ENCODE data around the gene ACOT9.

ACOT9 gene, protein sequence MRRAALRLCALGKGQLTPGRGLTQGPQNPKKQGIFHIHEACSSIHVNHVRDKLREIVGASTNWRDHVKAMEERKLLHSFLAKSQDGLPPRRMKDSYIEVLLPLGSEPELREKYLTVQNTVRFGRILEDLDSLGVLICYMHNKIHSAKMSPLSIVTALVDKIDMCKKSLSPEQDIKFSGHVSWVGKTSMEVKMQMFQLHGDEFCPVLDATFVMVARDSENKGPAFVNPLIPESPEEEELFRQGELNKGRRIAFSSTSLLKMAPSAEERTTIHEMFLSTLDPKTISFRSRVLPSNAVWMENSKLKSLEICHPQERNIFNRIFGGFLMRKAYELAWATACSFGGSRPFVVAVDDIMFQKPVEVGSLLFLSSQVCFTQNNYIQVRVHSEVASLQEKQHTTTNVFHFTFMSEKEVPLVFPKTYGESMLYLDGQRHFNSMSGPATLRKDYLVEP

DNA sequence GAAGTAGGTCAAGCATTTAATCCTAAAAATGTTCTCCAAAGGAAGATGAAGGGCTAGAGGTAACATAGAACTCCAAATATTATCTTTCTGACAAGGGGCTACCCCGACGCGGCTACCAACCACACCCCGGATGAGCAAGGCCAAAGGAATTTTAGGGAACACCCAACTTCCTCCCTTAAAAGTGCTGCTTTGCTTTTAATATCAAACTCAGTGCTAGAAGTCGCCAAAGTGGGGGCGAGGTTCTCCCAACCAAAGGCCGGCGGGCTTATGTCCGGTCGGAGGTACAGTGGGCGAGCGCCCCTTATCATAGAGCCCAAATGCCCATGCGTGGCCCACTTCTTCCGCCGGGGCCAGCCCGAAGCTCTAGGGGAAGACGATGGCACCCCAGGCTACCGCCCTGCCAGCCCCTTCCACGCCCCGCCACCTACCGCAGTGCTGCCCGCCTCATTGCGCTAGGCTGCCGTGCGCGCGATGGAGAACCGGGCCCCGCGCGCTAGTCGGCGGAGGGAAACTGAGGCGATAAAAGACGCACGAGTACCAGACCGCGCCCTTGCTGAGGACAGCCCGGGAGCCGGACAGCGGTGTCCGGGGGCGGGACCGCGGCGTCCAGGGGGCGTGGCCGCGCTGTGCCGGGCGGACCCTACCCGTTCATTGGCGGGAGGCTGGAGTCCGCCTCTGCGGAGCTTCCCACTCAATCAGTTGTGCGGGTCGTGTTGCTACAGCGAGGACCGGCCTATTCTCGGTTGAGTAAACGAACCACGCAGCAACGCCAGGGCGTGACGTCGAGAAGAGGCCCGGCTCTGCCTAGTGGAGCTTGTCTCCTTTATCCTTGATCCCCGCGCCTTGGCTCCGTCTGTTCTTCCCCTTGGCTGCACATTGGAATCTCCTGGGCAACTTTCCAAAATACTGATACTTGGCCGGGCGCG, at the start of gene ACOT9:
ACOT9 (minus strand) TSS at position 580 of the 926 bp plus-strand sequence; CDS start at position 448, 132 bp downstream.
- H3K36me3 Mint-ChIP-seq (ENCODE audit: low read depth), result peaks cover 6% of the 10 kb centered on the region
- no peaks in the 10 kb centered on the region for H3K9me3 Mint-ChIP-seq
- H3K27me3 Mint-ChIP-seq, result peaks cover 18% of the 10 kb centered on the region
- DNase-seq, result peak; percentile 81
- H3K4me1 Mint-ChIP-seq (ENCODE audit: low read depth), result peaks cover 24% of the 10 kb centered on the region
- peak within 1 kb of the TSS; percentile 90 for H3K27ac Mint-ChIP-seq
- H3K4me3 Mint-ChIP-seq, result peak within 1 kb of the TSS; percentile 82

DNA sequence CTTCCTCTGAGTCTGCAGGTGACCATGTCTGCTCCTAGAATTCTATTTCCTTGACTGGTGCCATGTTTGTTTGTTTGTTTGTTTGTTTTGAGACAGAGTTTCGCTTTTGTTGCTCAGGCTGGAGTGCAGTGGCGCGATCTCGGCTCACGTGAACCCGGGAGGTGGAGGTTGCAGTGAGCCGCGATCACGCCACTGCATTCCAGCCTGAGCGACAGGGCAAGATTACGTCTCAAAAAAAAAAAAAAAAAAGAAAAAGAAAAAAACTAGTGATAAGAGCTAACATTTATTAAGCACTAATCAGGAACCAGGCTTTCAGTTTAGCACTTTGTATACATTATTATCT, 47.0 kb upstream of the ACOT9 start:
- no peak overlapping the region for H3K27ac Mint-ChIP-seq
- no peaks in the 10 kb centered on the region for H3K9me3 Mint-ChIP-seq
- H3K36me3 Mint-ChIP-seq (ENCODE audit: low read depth), result peaks cover 17% of the 10 kb centered on the region
- H3K4me3 Mint-ChIP-seq, result no peak overlapping the region
- H3K4me1 Mint-ChIP-seq (ENCODE audit: low read depth), result peaks cover 10% of the 10 kb centered on the region
- peaks cover 9% of the 10 kb centered on the region for H3K27me3 Mint-ChIP-seq
- DNase-seq, result no peak

DNA sequence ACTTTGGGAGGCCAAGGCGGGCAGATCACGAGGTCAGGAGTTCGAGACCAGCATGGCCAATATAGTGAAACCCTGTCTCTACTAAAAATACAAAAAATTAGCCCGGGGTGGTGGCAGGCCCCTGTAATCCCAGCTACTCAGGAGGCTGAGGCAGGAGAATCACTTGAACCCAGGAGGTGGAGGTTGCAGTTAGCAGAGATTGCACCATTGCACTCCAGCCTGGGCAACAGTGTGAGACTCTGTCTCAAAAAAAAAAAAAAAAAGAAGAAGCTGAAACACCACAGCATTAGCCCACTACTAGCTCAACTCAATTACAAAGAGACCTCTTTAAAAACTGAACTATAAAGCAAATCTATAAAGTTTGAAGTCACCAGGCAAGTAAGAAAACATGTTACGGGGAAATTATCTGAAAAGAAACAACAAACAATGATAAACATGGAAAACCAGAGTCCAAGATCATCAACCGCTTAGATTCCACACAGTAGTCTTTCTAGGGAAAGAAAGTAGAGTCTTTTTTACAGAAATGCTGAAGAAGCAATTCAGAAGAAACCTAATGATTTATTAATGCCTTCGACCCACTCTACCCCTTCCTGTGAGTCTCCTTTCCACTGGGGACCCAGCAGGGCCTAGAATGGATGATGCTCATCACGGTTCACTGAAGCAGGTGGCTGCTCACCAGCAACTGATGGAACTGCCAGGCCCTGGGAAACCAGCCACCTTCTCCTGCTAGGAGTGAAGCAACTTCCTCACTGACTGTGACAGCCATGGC, 46.5 kb upstream of the ACOT9 start:
- H3K4me1 Mint-ChIP-seq (ENCODE audit: low read depth), result peaks cover 16% of the 10 kb centered on the region
- H3K4me3 Mint-ChIP-seq, result no peak overlapping the region
- peaks cover 21% of the 10 kb centered on the region for H3K36me3 Mint-ChIP-seq (ENCODE audit: low read depth)
- H3K27me3 Mint-ChIP-seq, result peaks cover 9% of the 10 kb centered on the region
- no peaks in the 10 kb centered on the region for H3K9me3 Mint-ChIP-seq
- H3K27ac Mint-ChIP-seq, result no peak overlapping the region
- no peak for DNase-seq

DNA sequence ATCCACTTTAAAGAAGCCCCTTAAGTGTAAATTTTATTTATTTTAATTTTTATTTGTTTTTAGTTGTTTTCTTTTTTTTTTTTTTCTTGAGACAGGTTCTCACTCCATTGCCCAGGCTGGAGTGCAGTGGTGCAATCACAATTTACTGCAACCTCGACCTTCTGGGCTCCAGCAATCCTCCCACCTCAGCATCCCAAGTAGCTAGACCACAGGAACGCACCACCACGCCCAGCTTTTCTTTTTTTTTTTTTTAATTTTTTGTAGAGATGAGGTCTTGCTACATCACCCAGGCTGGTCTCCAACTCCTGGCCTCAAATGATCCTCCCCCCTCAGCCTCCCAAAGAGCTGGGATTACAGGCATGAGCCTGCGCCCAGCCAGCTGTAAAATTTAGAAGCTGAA, 45.9 kb upstream of the ACOT9 start:
- peaks cover 9% of the 10 kb centered on the region for H3K27me3 Mint-ChIP-seq
- DNase-seq, result no peak
- H3K27ac Mint-ChIP-seq, result no peak overlapping the region
- no peaks in the 10 kb centered on the region for H3K9me3 Mint-ChIP-seq
- H3K4me1 Mint-ChIP-seq (ENCODE audit: low read depth), result peaks cover 19% of the 10 kb centered on the region
- no peak overlapping the region for H3K4me3 Mint-ChIP-seq
- H3K36me3 Mint-ChIP-seq (ENCODE audit: low read depth), result peaks cover 28% of the 10 kb centered on the region

DNA sequence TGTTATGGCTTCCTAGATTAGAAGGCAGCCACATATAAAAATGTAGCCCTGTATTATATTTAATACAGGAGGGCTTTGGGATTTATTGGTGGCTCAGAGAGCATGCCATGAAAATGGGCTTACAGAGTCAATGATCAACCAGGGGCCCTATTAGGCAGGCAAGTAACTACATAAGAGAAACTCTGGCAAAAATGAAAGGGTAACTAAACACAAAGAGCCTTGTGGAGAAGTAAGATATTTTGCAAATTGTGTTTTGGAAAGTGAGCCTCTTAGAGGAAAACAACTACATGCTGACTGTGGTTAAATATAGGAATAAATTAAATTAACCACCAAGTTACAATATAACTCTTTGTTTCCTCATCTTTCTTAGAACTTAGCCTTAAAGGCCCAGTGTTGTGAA, 45.4 kb upstream of the ACOT9 start:
- Mint-ChIP-seq H3K27me3 (peaks cover 9% of the 10 kb centered on the region), H3K9me3 (no peaks in the 10 kb centered on the region), H3K4me3 (no peak overlapping the region), H3K4me1 (ENCODE audit: low read depth) (peaks cover 19% of the 10 kb centered on the region), H3K36me3 (ENCODE audit: low read depth) (peaks cover 32% of the 10 kb centered on the region), H3K27ac (no peak overlapping the region)
- no peak for DNase-seq

DNA sequence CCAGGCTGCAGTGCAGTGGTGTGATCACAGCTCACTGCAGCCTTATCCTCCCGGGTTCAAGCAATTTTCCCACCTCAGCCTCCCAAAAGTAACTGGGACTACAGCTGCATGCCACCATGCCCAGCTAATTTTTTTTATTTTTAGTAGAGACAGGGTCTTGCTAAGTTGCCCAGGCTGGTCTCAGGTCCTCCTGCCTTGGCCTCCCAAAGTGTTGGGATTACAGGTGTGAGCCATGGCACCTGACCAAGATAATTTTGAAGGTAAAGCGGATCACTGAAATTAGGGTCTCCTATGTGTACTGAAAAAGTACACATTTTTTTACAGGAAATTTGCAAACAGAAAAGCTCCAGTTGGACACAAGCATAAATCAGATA, 44.7 kb upstream of the ACOT9 start:
- no peaks in the 10 kb centered on the region for H3K9me3 Mint-ChIP-seq
- peaks cover 5% of the 10 kb centered on the region for H3K27me3 Mint-ChIP-seq
- no peak overlapping the region for H3K4me3 Mint-ChIP-seq
- DNase-seq, result no peak
- peaks cover 35% of the 10 kb centered on the region for H3K36me3 Mint-ChIP-seq (ENCODE audit: low read depth)
- H3K27ac Mint-ChIP-seq, result no peak overlapping the region
- peaks cover 19% of the 10 kb centered on the region for H3K4me1 Mint-ChIP-seq (ENCODE audit: low read depth)

DNA sequence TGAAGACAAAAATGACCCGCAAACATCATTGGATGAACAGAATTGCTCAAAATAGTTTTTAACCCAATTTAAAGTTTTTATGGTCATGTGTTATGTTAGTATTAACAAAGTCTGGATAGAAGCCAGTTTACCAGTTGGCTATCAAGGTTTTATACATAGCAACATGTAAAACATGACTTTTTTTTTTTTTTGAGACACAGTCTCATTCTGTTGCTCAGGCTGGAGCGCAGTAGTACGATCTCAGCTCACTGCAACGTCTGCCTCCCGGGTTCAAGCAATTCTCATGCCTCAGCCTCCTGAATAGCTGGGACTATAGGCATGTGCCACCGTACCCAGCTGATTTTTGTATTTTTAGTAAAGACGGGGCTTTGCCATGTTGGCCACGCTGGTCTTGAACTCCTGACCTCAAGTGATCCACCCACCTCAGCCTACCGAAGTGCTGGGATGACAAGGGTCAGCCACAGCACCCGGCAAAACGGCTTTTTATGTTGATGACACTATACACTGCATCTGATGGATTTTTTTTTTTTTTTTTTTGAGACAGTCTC, 43.3 kb upstream of the ACOT9 start:
- Mint-ChIP-seq H3K4me3 (no peak overlapping the region), H3K27ac (no peak overlapping the region), H3K36me3 (ENCODE audit: low read depth) (peaks cover 35% of the 10 kb centered on the region), H3K4me1 (ENCODE audit: low read depth) (peaks cover 32% of the 10 kb centered on the region), H3K9me3 (no peaks in the 10 kb centered on the region), H3K27me3 (peaks cover 5% of the 10 kb centered on the region)
- no peak for DNase-seq

DNA sequence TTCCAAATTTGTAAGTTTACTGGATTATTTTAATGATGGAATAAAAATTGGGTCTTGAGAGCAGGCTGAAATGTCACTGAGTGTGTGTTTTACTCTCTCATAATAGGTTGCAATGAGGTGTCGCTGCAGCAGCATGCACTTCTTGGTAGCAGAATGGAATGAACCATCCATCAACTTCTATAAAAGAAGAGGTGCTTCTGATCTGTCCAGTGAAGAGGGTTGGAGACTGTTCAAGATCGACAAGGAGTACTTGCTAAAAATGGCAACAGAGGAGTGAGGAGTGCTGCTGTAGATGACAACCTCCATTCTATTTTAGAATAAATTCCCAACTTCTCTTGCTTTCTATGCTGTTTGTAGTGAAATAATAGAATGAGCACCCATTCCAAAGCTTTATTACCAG, 42.5 kb upstream of the ACOT9 start:
- Mint-ChIP-seq H3K36me3 (ENCODE audit: low read depth) (peaks cover 35% of the 10 kb centered on the region), H3K9me3 (no peaks in the 10 kb centered on the region), H3K27ac (peak overlapping the region; percentile 98)

DNA sequence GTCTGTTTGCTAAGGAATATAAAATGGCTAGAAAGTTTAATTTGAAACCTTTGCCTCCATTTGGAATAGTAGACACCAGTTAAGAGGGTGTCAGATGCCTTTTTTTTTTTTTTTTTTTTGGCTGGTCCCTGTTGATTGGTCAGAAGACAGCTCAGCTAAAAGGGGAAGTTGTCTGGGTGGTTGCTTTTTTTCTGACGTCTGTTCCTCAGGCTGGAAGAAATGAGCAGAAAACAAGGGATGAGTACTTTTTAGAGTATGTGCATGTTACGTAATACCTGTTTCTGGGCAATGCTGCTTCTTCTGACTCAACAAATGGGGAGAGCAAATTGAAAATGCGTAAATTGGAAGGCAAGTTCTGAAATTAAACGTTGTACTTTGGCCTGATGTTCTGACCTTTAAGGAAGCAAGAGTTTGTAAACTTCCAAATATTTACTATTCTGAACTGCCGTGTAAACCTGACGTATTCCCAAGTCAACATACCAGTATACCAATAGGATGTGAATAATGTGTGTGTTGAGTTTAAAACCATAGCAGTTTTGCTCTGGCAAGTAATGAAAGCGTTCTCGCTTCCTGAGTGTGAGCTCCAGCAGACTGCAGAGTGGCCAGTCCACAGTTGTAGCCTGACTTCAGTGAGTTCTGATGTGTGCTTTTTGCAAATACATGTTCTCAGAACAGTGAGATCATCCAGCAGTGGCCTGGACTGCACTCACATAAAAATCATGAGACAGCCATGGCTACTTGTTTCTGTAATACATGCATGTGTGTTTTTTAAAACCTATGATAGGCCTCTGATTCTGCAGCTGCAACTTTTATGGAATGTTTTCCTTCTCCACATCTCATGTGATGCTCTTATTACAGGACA, 41.6 kb upstream of the ACOT9 start:
- H3K9me3 Mint-ChIP-seq, result no peaks in the 10 kb centered on the region
- no peak for DNase-seq
- H3K27ac Mint-ChIP-seq, result peak overlapping the region; percentile 98
- H3K4me1 Mint-ChIP-seq (ENCODE audit: low read depth), result peaks cover 40% of the 10 kb centered on the region
- peak overlapping the region; percentile 89 for H3K4me3 Mint-ChIP-seq
- peaks cover 35% of the 10 kb centered on the region for H3K36me3 Mint-ChIP-seq (ENCODE audit: low read depth)
- peaks cover 2% of the 10 kb centered on the region for H3K27me3 Mint-ChIP-seq

More for the DNA sequence above, 42.5 kb upstream of the ACOT9 start:
- H3K27me3 Mint-ChIP-seq, result peaks cover 5% of the 10 kb centered on the region
- H3K4me3 Mint-ChIP-seq, result peak overlapping the region; percentile 89
- H3K4me1 Mint-ChIP-seq (ENCODE audit: low read depth), result peaks cover 38% of the 10 kb centered on the region
- no peak for DNase-seq

DNA sequence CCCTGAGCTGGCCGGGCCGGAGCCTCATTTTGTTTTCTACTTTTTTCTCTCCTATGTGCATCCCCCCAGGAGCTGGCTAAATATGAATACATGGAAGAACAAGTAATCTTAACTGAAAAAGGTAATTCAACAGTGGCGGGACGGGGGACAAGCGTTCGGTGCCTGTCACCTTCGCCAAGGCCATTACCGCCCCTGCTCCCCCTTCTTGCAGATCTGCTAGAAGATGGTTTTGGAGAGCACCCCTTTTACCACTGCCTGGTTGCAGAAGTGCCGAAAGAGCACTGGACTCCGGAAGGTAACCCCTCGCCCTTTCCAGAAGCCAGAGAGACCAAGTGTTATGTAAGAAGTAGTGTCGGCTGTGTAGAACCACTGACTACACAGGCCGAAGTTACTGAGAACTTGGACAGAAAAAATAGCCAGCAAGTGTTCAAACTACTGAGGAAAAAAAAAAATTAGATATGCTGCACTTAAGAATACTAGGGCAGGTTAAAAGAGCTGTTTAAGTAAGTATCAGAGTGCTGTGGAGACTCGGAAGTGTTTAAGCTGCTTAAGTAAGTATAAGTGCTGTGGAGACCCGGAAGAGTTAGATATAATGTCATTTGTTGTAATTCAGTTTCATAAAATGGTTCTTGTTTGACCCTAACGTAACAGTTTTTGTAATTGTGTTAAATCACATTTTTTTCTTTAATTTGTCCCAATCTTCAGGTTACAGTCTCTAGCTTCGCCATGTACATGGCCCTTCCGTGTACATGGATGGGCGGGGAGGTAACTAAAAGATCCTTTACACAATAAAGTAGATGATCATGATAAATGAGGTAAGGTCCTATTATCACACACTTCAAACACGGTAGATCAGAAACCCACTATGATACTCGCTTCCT, 40.8 kb upstream of the ACOT9 start:
- H3K36me3 Mint-ChIP-seq (ENCODE audit: low read depth), result peaks cover 35% of the 10 kb centered on the region
- peak overlapping the region; percentile 89 for H3K4me3 Mint-ChIP-seq
- H3K4me1 Mint-ChIP-seq (ENCODE audit: low read depth), result peaks cover 45% of the 10 kb centered on the region
- peak overlapping the region; percentile 98 for H3K27ac Mint-ChIP-seq
- no peaks in the 10 kb centered on the region for H3K27me3 Mint-ChIP-seq
- peak; percentile 39 for DNase-seq
- no peaks in the 10 kb centered on the region for H3K9me3 Mint-ChIP-seq

DNA sequence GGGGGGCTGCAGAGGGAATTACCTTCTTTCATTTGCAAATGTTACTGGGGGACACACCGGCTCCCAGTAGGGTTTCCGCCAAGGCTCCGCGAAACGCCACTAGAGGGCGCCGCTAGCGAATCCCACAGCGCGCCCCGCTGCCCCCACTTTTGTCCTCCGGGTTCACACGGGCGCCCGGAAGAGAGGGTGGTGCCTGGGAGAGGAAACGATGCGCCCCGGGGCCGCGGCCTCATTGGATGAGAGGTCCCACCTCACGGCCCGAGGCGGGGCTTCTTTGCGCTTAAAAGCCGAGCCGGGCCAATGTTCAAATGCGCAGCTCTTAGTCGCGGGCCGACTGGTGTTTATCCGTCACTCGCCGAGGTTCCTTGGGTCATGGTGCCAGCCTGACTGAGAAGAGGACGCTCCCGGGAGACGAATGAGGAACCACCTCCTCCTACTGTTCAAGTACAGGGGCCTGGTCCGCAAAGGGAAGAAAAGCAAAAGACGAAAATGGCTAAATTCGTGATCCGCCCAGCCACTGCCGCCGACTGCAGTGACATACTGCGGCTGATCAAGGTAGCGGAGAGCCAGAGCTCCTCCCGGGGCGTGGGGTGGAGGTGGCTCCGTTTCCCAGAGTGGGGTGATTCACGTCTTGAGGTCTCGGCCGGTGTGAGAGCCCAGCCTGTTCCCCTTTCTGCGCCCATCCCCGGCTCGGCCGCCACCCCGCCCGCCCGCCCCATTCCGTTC, 40.0 kb upstream of the ACOT9 start, which contains the start of gene SAT1:
SAT1 (plus strand) TSS at position 311 of the 726 bp plus-strand sequence; CDS start at position 490, 179 bp downstream.
- Mint-ChIP-seq H3K27me3 (no peaks in the 10 kb centered on the region), H3K36me3 (ENCODE audit: low read depth) (peaks cover 35% of the 10 kb centered on the region), H3K27ac (peak within 1 kb of the TSS; percentile 98), H3K4me3 (peak within 1 kb of the TSS; percentile 89), H3K4me1 (ENCODE audit: low read depth) (peaks cover 45% of the 10 kb centered on the region), H3K9me3 (no peaks in the 10 kb centered on the region)
- DNase-seq, result peak; percentile 90

DNA sequence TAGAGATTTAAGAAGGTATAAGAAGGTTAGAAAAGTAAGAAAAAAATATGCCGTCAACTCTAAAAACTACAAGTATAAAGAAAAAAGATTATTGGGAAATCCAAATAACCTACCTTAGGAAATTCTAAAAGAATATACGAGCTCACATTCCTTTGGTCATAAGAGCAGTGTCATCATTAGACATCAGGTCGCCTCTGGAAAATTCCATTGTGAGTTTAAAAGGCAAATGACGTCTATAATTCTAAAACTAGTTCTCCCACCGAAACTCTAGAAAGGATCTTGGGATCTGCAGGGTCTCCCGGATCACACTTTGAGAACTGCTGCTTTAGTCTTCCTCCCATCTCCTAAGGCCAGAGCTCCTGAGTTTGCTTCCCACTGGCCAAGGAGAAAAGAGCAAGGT, 39.4 kb upstream of the ACOT9 start:
- Mint-ChIP-seq H3K4me3 (peak overlapping the region; percentile 89), H3K4me1 (ENCODE audit: low read depth) (peaks cover 45% of the 10 kb centered on the region), H3K36me3 (ENCODE audit: low read depth) (peaks cover 35% of the 10 kb centered on the region), H3K27ac (peak overlapping the region; percentile 98), H3K27me3 (no peaks in the 10 kb centered on the region), H3K9me3 (no peaks in the 10 kb centered on the region)
- DNase-seq, result no peak

All from activated T-cell treated with anti-CD3 and anti-CD28 coated beads, Interleukin-2, amount 50 U/mL, for 24 hours (primary cell).